GM19455 (cell line): ENCODE measurements around the gene C1S.

Experiments
- ATAC-seq: cut with Tn5 transposase; IDR thresholded peaks from one replicate; pipeline ENCODE4 v1.9.1; 2021; ENCODE audit not compliant: unreplicated experiment

C1S gene

DNA sequence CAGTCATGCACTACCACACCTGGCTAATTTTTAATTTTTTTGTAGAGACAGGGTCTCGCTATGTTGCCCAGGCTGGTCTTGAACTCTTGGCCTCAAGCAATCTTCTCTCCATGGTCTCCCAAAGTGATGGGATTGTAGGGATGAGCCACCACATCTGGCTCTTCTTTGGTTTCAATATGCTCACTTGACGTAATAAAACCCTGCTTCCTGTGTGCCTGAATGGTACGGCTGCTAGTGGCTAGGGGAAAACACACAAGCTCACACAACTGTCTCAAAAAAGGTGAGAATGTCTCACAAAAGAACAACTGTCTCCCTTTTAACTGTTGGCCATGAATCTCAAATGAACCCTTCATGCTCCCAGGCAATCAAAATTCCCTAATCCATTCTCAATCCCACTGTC, 15.0 kb downstream of the C1S start:
- ATAC-seq, result no peak

DNA sequence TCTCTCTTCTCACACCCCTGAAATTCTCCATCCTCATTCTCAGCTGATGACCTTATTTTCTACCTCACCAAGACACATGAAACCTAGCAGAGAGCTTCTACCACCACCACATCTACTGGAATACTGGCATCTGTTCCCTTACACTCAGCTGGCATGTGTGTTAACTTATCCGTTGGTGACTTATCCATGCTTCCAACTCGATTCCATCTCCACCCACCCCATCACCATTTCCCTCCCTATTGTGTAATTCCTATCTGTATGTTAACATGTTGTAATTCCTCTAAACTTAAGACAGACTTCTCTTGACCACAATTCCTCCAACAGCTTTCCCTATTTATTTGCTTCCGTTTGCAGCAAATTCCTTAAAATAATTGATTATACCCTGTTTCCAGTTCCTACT, 15.4 kb downstream of the C1S start:
- ATAC-seq, result no peak

DNA sequence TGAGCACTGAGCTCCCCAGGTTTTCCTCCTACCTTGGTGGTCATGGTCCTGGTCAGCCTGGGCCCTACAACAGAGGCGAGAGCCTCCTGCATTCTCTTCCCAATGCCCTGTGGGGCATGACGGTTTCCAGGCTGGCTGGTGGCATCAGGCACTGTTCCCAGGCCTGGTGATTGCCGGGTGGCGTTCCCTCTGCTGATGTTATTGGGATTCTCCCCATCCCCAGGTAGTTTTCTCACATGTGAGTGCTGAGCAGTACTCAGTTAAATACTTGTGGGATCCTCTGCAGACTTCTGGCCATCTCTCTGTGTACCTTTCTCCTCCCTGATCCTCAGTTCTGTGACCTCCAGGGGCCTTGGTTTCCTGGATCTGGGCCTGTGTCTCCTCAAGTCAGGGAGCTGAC, 16.0 kb downstream of the C1S start:
- no peak for ATAC-seq

DNA sequence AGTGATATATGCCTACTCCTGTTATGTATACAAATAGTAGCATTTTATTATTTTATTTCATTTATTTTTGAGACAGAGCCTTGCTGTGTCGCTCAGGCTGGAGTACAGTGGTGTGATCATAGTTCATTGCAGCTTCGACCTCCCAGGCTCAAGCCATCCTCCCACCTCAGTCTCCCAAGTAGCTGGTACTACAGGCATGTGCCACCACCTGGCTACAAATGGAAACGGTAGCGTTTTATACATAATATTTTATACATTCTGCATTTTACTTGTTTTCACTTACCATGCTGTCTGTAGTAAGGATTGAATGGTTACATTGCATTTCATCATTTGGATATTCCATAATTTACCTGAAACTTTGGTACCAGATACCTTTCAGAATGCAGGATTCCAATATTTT, 17.6 kb downstream of the C1S start:
- no peak for ATAC-seq

DNA sequence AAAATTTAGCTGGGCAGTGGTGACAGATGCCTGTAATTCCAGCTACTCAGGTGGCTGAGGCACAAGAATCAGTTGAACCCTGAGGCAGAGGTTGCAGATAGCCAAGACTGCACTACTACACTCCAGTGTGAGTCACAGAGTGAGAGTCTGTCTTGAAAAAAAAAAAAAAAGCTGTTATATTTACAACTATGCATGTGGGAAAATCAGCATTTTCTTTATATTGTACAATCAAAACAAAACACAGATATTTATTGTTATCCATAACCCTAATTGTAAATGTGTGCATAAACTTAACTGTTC, 19.3 kb downstream of the C1S start:
- no peak for ATAC-seq

DNA sequence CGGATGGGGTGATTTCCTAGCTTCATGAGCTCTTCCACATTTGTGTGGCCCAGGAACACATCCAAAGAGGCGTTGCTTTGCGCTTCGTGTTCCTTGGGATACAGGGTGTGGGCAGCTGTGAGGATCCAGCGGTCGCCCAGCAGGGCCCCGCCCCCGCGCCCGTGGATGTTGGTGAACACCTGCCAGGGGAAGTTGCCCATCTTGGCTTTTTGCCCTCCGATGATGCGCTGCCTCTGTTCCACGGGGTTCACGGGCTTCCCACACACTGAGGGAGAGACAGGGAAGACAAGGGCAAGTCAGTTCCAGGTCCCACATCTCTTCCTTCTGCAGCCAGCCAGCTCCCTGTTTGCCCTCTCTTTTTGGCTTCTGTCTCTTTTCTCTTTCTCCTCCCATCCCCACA, 20.5 kb downstream of the C1S start:
- no peak for ATAC-seq

DNA sequence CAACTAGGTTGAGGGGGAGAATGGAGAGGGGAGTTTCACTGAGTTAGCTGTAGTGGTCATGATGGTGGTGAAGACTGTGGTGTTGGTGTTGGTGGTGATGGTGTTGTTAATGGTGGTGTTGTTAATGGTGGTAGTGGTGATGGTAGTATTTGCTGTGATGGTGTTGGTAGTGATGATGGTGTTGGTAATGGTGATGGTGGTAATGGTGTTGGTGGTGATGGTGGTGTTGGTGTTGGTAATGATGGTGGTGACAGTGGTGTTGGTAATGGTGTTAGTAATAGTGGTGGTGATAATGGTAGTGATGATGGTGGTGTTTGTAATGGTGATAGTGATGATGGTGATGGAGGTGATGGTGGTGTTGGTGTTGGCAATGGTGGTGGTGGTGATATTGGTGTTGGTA, 22.6 kb downstream of the C1S start:
- no peak for ATAC-seq

DNA sequence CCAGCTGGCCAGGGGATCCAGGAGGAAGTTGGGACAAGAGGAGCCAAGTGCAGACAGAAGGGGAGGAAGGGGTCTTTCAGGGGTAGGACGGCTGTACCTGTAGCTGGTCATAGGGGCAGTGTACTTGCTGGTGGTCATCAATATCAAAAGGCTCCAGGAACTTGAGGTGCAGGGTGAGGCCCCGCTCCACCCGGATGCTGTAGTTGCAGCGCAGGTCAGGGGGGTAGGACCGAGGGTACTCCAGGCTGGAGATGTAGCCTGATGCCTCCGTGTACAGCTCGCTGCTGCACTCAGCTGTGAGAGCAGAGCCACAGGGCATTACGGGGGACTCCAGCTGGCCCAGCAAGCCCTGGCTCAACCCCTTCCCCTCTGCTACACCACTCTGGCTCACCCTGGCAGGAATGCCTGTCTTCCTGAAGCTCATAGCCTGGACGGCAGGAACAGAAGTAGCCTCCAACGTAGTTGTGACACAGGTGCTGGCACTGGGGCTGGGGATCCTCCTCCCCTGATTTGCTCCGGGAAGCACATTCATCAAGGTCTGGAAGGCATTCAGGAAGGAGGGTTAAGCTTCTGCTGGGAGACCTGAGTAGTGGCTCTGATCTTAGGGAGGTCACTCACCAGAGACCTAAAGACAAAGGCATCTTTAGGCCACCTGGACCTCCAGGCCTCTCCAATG, 28.8 kb downstream of the C1S start:
- no peak for ATAC-seq

DNA sequence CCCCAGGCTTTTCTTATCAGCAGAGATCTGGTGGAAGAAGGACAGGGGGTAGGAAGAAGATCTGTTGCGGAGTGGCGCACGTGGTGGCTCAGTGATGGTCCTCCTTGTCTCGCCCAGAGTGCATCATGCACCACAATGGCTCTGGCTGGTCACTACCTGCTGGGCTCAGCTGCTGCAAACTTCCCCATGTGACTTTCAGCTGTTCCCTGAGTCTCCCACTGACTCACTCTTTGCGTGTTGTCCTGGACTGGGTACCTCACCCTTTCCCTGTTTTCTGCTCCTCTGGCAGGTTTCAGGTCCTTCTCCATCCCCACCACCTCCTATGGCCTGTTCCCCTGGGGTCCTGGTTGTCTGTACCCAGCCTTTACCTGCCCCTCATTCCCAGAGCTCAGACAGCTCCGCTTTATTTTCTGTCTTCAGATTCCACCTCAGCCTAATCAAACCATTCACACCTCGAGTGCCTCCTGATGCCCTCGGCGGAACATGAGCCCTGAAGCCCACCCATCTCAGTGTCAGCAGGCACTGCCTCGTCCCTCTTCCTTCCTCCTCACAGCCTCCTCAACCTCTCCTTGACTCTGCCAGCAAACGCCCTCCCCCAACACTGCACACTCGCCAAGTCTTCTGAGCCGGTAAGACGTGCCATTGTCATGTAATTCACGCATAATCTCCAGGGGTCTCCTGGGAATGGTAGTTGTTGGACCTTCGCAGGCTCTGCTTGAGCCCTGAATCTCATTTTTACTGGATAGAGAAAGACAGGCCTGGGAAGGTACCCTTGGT, 29.9 kb downstream of the C1S start:
- ATAC-seq, result no peak

DNA sequence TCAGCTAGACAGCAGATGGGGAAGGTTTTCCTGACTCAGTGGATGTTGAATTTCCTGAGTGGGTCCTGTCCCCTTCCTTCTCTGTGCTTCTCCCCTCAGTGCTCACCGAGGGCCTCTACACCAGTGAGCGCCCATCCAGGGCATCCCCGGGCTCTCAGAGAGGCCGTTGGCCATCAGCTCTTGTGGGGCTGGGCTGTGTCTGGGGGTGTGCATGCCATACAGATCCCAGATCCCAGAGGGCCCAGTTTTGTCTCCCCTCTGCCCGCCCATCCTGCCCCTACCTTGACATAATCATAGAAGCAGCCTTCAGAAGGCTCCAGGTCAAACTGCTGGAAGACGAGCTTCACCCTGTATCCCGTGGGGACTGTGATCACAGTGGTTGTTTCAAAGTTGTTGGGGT, 30.7 kb downstream of the C1S start:
- ATAC-seq, result no peak

DNA sequence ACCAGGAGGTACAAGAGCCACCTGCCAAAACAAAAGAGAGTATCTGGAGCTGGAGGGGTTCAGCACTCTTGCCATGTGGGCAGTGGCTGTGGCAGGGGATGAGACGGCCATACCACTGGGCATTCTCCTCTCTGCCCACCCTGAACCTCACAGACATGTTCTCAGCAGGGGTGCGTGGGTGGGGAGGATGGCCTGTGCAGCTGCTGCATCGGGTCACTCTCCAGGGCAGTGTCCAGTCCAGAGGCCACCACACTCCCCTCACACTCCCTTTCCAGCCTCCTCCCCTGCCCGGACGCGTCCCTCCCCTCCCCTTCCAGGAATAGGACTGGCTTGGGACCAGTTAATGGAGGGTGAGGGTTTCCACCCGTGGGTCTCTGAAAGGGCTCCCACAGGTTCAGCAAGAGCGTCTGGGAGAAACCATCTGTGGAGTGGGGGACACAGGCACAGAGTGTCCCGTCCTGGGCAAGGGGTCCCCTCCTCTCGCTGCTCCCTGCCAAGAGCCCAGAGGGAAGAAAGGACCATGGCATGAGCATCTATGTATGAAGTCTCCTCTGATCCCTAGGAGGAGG, 31.2 kb downstream of the C1S start:
- no peak for ATAC-seq

DNA sequence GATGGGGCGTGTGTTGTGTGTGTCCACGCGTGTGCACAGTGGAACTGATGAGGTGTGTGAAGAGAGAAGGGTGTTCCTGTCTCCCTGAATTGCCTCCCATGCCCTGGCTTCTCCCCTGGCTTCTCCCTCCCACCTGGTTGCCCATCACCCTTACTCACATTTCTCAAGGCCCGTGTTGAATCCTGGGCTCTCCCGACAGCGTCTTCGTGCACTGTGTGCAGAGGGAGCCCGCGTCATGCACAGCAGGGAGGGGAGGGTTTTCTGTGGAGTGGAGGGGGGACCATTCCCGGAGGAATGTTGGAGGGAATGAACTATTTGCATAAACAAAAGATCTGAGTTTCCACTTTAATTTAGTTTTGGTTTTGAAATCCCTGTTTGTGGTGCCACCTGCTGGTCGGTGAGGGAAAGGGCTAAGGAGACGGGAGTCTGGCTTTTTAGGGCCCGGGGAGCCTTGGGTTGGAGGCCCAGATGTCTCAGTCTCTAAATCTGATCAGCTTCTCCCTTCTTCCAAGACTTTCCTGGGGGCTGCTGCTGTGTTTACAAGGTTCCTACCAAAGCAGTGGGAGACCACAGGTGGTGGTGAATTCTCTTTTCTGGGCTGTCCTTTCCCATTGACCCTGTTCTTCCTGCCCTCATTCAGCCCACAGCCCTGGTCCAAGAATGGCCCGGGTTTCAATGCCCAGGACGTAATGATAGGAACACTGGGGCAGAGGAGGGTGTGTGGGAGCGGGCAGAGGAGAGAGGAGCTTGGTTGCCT, 31.9 kb downstream of the C1S start, which contains the start of gene C1R:
TSS of gene C1R (minus strand) at position 217 of the 757 bp plus-strand sequence. CDS start at position 160, 57 bp downstream.
- no peak for ATAC-seq

DNA sequence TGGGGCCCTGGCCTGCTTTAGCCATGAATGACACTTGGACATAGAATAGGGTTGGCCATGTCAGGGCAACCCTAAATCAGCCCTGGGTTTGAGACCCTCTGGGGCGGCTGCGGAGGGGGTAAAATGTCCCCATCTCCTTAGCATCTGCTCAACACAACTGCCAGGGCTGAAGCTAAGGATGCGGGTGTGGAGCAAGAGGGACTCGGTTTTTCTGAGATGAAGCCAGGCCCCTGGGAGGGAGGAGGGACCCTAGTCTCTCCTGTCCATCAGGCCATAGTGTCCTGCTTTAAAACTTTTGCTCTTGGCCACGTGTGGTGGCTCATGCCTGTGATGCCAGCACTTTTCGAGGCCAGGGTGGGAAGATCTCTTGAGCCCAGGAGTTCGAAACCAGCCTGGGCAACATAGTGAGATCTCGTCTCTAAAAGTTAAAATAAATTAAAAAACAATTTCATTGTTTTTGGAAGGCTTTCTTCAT, 32.5 kb downstream of the C1S start:
- ATAC-seq, result no peak

DNA sequence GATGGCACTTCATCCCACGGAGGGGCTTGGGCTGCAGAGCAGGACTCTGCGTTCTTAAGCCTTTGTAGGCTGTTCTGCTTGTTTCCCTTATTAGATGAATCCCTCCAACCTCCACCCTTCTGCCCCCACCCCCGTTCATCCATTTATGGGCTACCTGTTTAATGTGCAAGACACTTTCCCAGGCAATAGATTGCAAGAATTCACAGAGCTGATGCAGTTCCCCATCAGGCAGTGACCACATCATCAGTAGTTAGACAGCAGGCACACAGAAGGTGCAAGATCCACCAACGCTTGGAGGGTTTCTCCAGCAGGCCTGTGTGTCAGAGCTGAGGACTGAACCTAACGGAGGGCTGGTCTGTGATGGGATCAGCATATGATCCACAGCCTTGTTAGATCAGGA, 33.0 kb downstream of the C1S start:
- no peak for ATAC-seq

DNA sequence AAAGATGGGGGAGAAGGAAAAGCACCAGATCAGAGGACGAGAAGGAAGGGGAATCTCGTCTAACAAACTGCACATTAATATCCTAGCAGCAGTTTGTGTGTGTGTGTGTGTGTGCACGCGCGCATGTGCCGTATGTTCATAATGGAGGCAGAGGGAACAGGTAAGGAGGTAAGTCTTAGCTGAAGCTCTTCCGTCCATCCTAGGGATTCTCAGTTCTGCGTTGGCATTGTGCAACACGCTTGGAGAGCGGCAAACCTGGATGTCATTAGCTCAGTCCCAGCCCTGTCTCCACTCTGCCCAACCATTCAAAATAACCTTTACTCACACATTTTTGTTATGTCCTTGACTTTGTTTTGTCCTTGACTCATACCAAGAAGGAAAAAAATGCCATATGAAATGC, 33.4 kb downstream of the C1S start:
- ATAC-seq, result no peak

DNA sequence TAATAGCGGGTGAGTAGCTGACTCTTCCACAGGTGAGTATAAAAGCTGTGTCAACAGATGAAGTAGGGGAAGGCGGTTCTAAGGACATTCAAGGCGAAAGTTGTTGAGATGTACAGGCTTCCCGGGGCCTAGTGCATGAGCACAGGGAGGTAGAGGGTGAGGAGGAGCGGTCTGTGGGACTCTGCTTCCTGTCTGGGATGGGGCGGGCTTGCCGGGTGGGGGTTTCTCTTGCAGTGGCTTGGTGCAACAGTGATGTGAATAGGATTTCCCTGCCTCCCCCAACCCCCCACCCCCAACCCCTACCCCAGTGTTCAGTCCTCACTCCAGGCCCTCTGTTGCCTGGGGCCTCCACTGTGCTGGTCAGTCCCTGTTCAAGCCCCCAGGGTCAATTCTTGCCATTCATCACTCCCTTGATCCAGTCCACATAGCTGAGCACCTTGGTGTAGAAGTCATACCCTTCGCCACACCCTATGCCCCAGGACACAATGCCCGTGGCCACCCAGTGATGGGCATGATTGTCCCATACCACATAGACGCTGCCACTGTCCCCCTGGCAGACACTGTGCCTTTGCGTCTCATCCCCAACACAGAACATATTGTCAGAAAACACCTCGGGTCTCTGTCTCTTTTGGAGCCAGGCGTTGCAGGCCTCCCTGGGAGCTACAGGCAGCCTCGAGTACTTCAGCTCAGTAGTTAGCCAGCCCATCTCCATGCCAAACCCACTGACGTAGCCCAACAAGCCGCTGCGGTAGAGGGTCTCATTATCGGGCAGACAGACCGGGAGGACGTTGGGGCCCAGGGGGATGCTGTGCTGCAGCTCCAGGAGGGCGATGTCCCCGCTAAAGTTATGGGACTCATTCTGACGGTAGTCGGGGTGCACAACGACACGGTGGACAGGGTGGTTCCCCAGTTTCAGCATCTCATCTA, 35.8 kb downstream of the C1S start:
- ATAC-seq, result no peak

DNA sequence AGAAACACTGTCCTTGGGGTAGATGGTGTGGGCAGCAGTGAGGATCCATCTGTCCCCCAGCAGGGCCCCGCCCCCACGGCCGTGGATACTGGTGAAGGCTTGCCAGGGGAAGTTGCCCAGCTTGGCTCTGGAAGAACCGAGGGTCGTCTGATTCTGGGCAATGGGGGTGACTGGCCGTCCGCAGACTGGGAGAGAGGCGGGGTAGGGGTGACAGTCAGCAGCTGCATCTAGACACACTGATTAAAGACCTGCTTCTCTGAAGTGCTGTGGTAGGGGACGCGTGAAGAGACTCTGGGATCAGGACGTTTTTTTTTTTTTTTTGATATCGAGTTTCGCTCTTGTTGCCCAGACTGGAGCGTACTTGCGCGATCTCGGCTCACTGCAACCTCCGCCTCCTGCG, 36.5 kb downstream of the C1S start:
- ATAC-seq, result no peak

DNA sequence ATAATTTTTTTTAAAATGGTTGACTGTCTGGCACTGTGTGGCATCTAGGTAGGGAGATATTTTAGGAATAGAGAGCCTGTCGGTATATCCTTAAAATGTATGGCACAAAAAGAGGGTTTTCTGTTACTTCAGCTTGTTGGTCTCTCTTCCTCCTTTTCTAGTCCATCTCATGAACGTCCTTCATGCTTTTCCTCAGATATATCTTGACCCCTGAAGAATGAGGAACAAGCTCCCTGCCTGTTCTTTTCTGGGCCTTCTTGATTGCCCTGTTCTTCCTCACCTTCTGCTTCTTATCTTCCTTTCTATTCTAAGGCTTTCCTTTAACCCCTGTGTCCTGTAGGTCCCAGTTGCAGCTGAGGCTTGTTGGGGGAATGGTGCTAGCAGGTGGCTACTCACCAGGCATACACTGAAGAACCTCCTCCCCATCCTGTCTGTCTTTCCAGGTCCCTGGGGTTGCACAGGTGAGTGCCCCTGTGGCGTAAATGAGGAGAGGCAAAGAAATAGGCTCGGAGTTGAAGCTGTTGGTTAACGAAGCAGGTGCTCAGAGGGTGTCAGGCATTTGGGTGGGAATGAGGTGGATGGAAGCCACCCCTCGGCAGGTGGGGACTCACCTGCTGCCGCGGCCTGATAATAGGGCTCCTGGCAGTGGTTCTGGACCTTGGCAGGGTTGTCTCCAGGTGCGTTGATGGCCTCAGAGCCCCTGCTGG, 38.9 kb downstream of the C1S start:
- ATAC-seq, result no peak

DNA sequence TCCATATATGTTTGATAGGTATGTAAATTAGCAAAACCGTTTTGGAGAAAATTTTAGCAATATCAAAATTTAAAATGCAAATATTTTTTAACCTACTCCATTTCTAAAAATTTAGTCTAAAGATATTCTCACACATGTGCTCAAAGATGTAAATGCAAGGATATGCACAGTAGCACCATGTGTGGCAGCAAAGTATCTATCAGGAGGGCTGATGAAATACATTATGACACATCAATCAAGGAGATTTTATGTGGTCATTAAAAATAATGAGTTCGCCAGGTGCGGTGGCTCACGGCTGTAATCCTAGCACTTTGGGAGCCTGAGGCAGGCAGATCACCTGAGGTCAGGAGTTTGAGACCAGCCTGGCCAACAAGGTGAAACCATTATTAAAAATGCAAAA, 39.7 kb downstream of the C1S start:
- ATAC-seq, result no peak
